Transverse colon (tissue), 4 donors: ENCODE results near the gene ANO3. TPM values are rescaled to one million over a fixed set of nuclear protein-coding genes. Genes with fewer than 3 reads are reported as not detected.

Experiments used
- DNase-seq: peaks from one replicate; pipeline ENCODE4 v3.0.0-alpha.2; 2019
- H3K27ac ChIP-seq, 4 donors: fragments of 200-600 bp; sonication (generic); 2 replicates each; pipeline ENCODE4 v1.5.1; 2016 to 2018; ENCODE audit warnings: inconsistent platforms in 4 of 4
- H3K27me3 ChIP-seq: fragments of 200-600 bp; sonication (generic); 2 replicates; pipeline ENCODE4 v1.5.1; 2017; ENCODE audit warnings: inconsistent platforms
- H3K36me3 ChIP-seq, 4 donors: fragments of 200-600 bp; sonication (generic); 2 replicates each; pipeline ENCODE4 v1.5.1; 2017 to 2019; ENCODE audit warnings: inconsistent platforms in 4 of 4
- H3K4me1 ChIP-seq, 4 donors: fragments of 200-600 bp; sonication (generic); 2 replicates each; pipeline ENCODE4 v1.5.1; 2017 to 2020; ENCODE audit warnings: inconsistent platforms in 4 of 4
- H3K4me3 ChIP-seq, 4 donors: fragments of 200-600 bp; sonication (generic); 1 replicate in 1 of 4; 2 replicates in 3 of 4; pipeline versions ENCODE4 v1.5.1 to v1.6.1; 2017 to 2019; ENCODE audit warnings: inconsistent platforms in 4 of 4
- H3K9me3 ChIP-seq, 2 donors: fragments of 200-600 bp; sonication (generic); 2 replicates each; pipeline ENCODE4 v1.5.1; 2017 to 2019; ENCODE audit warnings: inconsistent platforms in 2 of 2
- CTCF ChIP-seq, 5 experiments: fragments of 200-600 bp in 3 of 5; fragments of 450-650 bp in 2 of 5; sonication (generic) in 3 of 5; IDR thresholded peaks; 1 replicate in 2 of 5; 2 replicates in 3 of 5; pipeline ENCODE4 v1.5.1; 2016 to 2017; ENCODE audit warnings: antibody characterized with exemption in 5 of 5, inconsistent platforms in 3 of 5, mild to moderate bottlenecking in 2 of 5, moderate library complexity in 1 of 5
- EP300 ChIP-seq: sonication (generic); formaldehyde crosslinking; IDR thresholded peaks from one replicate; pipeline ENCODE4 v1.6.1; 2017; ENCODE audit warnings: antibody characterized with exemption, low read depth
- POLR2A ChIP-seq: fragments of 450-650 bp; IDR thresholded peaks from one replicate; pipeline ENCODE4 v1.6.1; 2016; ENCODE audit warnings: antibody characterized with exemption, mild to moderate bottlenecking, moderate library complexity
- POLR2AphosphoS5 ChIP-seq, 3 donors: sonication (generic); formaldehyde crosslinking; IDR thresholded peaks; one replicate each; pipeline ENCODE4 v1.6.1; 2016; ENCODE audit warnings: antibody characterized with exemption in 3 of 3
- WGBS, 2 donors: methylation state at CpG; one replicate each; pipeline ENCODE4 v1.1.5; 2018; ENCODE audit warnings: low coverage in 1 of 2; 5-methylcytosine and 5-hydroxymethylcytosine counted together
- in situ Hi-C, 4 donors: fragments of 200-750 bp; cut with MboI; loops; one replicate each; pipeline versions ENCODE4 v1.15.0 to v1.15.1; 2017; ENCODE audit warnings: low sequenced_read_pairs in 3 of 4, low pct_ligation_motif_present in 1 of 4, low pct_unique_long_range_greater_than_20kb in 1 of 4
- intact Hi-C: fragments of 100-400 bp; cut with DNase I; formaldehyde crosslinking; loops from one replicate; pipeline ENCODE4 v1.15.1; 2023; ENCODE audit warnings: low total_unique reads
- total RNA-seq, 4 donors: library from RNA; depleted of rRNA; stranded (reverse); fragments of >200 nt; gene quantifications; one replicate each; pipeline ENCODE4 v1.1.0, GENCODE V29; 2016

The ANO3 gene
- total RNA-seq, 4 donors from 2014 or later: 0.16 to 0.55 TPM; not detected in 2

- Histone ChIP-seq H3K27me3 (no peaks in the 10 kb centered on the region), H3K9me3 (no peaks in the 10 kb centered on the region), H3K4me1 (no peaks in the 10 kb centered on the region), H3K36me3 (no peaks in the 10 kb centered on the region), H3K27ac (no peak overlapping the region), H3K4me3 (no peak overlapping the region)
- no peak for DNase-seq
- no peak for TF ChIP-seq CTCF (IDR thresholded peaks at IDR 0.05)
- TF ChIP-seq EP300: no peak
- TF ChIP-seq POLR2A: no peak
- TF ChIP-seq POLR2AphosphoS5 (IDR thresholded peaks at IDR 0.05): no peak
- intact Hi-C loops (no loop called here), in situ Hi-C loops (no loop called here)
- WGBS, 2 donors: 54 to 63% methylated on average over 2 of the region's 2 CpGs
Observed at GRCh38 chr11:26474401-26474800, 142.5 kb downstream of the ANO3 start.

GRCh38 chr11:26477396-26477795 is 145.5 kb downstream of the ANO3 start:
- 38 to 54% methylated on average over 2 of the region's 2 CpGs for WGBS, 2 donors
- no peak for DNase-seq
- H3K9me3 ChIP-seq: no peaks in the 10 kb centered on the region
- no peaks in the 10 kb centered on the region for H3K27me3 ChIP-seq
- no peak overlapping the region for H3K4me3 ChIP-seq
- H3K36me3 ChIP-seq: no peaks in the 10 kb centered on the region
- H3K27ac ChIP-seq: no peak overlapping the region
- no peaks in the 10 kb centered on the region for H3K4me1 ChIP-seq
- intact Hi-C loops (no loop called here), in situ Hi-C loops (no loop called here)
- TF ChIP-seq CTCF (IDR thresholded peaks at IDR 0.05) (no peak), POLR2A (no peak), POLR2AphosphoS5 (IDR thresholded peaks at IDR 0.05) (no peak), EP300 (no peak)

- no peaks in the 10 kb centered on the region for H3K9me3 ChIP-seq
- H3K4me1 ChIP-seq: no peaks in the 10 kb centered on the region
- WGBS, 2 donors: 33 to 41% methylated on average over 1 to 2 of the region's 2 CpGs
- no peaks in the 10 kb centered on the region for H3K36me3 ChIP-seq
- no peaks in the 10 kb centered on the region for H3K27me3 ChIP-seq
- TF ChIP-seq CTCF (IDR thresholded peaks at IDR 0.05): no peak
- TF ChIP-seq POLR2A: no peak
- TF ChIP-seq EP300: no peak
- TF ChIP-seq POLR2AphosphoS5 (IDR thresholded peaks at IDR 0.05): no peak
- H3K4me3 ChIP-seq: no peak overlapping the region
- intact Hi-C loops: no loop called here
- H3K27ac ChIP-seq: no peak overlapping the region
- in situ Hi-C loops: no loop called here
- DNase-seq: no peak
Observed at GRCh38 chr11:26478710-26479109, 146.8 kb downstream of the ANO3 start.

- H3K4me3 ChIP-seq: no peak overlapping the region
- intact Hi-C loops (no loop called here), in situ Hi-C loops (no loop called here)
- no peaks in the 10 kb centered on the region for H3K36me3 ChIP-seq
- H3K9me3 ChIP-seq: no peaks in the 10 kb centered on the region
- H3K4me1 ChIP-seq: no peaks in the 10 kb centered on the region
- H3K27ac ChIP-seq: no peak overlapping the region
- DNase-seq: no peak
- 90% methylated on average over 3 of the region's 3 CpGs; no CpG with 5 or more reads in 1 of the 2 donors for WGBS, 2 donors
- H3K27me3 ChIP-seq: no peaks in the 10 kb centered on the region
- TF ChIP-seq EP300 (no peak), POLR2AphosphoS5 (IDR thresholded peaks at IDR 0.05) (no peak), CTCF (IDR thresholded peaks at IDR 0.05) (no peak), POLR2A (no peak)
Observed at GRCh38 chr11:26480041-26480440, 148.1 kb downstream of the ANO3 start.
